NAMALWA (cell line): Measurements from ENCODE around the gene OTOG.

Source experiments
- DNase-seq: peaks from one replicate; pipeline ENCODE4 v3.0.0-alpha.2; 2015; ENCODE audit warnings: low spot score

OTOG gene, protein sequence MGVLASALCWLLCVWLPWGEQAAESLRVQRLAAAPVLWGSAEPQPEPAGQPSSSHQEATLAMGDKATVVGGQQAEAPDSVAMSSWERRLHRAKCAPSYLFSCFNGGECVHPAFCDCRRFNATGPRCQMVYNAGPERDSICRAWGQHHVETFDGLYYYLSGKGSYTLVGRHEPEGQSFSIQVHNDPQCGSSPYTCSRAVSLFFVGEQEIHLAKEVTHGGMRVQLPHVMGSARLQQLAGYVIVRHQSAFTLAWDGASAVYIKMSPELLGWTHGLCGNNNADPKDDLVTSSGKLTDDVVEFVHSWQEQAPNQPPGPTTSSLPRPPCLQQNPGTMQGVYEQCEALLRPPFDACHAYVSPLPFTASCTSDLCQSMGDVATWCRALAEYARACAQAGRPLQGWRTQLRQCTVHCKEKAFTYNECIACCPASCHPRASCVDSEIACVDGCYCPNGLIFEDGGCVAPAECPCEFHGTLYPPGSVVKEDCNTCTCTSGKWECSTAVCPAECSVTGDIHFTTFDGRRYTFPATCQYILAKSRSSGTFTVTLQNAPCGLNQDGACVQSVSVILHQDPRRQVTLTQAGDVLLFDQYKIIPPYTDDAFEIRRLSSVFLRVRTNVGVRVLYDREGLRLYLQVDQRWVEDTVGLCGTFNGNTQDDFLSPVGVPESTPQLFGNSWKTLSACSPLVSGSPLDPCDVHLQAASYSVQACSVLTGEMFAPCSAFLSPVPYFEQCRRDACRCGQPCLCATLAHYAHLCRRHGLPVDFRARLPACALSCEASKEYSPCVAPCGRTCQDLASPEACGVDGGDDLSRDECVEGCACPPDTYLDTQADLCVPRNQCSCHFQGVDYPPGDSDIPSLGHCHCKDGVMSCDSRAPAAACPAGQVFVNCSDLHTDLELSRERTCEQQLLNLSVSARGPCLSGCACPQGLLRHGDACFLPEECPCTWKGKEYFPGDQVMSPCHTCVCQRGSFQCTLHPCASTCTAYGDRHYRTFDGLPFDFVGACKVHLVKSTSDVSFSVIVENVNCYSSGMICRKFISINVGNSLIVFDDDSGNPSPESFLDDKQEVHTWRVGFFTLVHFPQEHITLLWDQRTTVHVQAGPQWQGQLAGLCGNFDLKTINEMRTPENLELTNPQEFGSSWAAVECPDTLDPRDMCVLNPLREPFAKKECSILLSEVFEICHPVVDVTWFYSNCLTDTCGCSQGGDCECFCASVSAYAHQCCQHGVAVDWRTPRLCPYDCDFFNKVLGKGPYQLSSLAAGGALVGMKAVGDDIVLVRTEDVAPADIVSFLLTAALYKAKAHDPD (N-terminal part only)

DNA sequence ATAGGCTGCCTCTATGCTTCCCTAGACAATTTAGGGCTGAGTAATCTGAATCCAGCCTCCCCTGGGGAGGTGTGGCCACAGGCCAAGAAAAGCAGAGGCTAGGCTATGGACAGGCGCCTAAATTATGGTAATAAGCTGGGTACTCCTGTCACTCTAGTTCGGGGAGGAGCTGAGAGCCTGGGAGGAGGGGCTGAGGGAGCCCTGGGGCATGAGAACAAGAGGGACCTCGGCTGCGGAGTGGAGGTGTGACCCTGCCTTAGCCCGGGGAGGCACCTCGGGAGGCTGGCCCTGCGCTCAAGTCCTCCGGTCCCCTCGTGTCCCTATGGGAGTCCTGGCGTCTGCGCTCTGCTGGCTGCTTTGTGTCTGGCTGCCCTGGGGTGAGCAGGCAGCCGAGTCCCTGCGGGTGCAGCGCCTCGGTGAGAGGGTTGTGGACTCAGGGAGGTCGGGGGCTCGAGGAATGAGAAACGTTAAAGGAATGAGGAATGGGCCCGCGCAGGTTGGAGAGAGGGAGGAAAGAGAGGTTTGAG is at the start of gene OTOG:
Gene OTOG, plus strand, starts transcription at position 209 of the 527 bp plus-strand sequence. Its CDS starts 114 bp downstream, at position 323.
- no peak for DNase-seq

DNA sequence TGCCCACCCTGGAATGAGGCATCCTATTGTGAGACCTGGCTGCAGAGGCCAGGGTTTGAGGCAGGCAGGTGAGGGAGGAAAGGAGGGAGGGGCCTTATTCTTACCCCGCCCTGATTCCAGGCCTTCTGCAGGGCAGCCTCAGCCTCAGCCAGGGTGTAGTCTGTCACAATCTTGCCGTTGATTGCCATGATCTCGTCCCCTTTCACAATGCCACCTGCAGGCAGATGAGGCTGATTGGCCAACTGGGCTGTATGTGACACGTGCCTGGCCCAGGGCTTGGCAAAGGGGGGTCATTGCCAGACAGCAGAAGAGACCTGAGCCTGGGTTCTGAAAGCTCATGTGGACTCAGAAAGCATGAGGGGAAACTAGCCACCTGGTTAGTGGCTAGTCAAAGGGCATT is 49.0 kb upstream of the OTOG start:
- peak; percentile 36 for DNase-seq

GRCh38 chr11:17498475-17498874 is 48.6 kb upstream of the OTOG start:
- DNase-seq = no peak

GRCh38 chr11:17500673-17501072 is 46.4 kb upstream of the OTOG start:
- DNase-seq = no peak

DNA sequence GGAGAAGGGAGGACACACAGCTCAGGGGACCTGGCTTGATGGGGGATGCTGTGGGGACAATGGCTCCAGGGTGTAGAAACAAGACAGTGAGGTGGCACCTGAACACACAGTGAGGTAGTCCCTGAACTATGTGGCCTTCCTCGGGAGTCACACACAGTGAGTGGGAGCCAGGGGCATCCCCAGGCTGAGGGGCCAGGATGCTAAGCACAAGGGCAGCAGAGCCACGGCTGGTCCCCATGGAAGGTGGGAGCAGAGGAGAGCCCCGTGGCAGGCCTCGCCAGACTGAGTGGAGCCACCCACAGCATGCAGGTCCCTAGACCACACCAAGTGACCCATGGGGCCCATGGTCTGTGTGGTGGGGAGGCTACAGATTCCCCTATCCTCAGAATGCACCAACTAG is 44.4 kb upstream of the OTOG start:
- DNase-seq = no peak

DNA sequence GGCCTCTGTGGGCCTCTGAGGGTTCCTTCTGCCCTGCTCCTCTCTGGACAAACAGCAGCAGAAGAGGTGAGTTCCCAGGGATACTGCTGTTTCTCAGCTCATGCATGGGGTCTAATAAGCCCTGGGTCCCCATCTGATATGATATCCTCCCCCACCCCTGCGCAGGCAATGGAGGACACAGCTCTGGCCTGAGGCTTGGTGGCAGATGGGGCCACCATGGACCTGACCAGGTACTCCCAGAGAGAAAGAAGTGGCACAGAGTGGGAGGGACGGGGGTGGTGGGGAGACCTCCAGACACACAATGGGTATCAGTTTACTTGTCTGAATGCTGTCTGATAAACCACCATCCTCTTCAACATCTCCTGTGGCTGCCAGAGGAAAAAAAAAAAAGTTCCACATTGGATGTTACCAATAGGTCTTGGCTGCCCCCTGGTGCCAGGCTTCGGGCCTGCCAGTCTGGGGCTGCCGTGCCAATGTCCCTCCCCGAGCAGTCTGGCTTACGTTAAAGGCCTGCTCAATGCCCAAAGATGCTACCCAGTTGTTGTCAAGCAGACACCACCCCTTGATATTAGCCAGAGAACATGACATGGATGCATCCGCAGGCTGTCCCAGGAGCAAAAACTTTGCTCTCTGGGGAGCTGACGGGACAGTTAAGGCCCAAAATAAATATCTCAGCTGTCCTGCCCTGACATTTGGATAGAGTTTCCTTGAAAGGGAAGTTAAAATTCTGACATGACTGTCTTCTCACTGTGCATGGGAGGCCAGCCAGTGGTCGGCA is 42.5 kb upstream of the OTOG start:
- peak; percentile 77 for DNase-seq

DNA sequence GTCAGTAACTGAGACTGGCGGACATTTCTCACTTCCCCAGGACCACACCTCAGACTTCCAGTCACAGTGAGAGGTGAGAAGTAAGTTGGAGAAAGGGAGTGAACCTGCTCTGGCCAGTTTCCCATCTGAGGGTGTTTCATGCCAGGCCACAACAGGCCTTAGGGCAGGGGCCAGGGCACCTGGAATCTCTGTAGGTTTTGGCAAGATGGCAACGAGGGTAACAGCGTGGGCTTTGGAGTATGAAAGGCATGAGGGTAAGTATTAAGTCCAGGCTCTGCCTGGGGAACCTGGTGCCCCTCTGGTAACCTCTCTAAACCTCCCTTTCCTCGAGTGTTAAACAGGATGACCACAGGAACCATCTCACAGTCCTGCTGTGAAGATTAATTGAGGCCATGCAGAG is 41.9 kb upstream of the OTOG start:
- DNase-seq = no peak

- no peak for DNase-seq
Measured at GRCh38 chr11:17506314-17506713, 40.7 kb upstream of the OTOG start.

DNA sequence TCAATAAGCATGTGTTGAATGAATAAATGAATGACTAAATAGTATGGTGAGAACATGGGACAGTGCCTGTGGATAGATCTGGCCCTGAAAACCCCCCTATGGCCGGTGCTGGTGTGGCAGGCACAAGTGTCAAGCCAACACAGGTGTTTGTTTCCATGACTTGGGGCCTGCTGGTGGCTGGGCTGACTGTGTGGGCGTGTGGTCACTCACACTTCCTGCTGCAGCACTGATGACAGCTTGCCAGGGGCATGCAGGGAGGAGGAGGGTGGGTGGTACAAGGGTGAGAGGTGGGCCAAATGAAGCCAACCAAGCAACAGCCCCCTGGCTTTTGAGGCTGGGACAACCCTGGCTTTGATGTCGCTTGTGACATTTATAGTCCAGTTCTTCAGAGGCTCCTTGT is 40.1 kb upstream of the OTOG start:
- peak; percentile 20 for DNase-seq

DNA sequence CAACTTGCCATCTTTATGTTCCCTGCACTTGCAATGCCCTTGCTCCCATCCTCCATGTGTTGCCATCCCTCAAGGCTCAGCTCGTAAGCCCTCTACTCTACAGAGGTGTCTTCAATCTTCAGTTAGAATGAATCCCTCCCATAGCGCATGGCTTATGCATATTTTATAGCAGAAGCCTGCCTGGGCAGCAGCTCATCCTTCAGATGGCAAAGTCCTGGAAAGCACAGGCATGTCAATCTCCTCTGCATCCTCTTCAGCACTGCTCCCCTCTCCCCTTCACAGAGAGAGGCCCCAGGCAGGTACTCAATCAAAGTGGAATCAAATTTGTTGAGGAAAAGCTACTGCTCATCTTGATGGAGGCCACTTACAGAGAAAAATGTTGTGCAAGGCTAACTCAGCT is 39.3 kb upstream of the OTOG start:
- DNase-seq = no peak

- no peak for DNase-seq
Measured at GRCh38 chr11:17508306-17508705, 38.8 kb upstream of the OTOG start.

DNA sequence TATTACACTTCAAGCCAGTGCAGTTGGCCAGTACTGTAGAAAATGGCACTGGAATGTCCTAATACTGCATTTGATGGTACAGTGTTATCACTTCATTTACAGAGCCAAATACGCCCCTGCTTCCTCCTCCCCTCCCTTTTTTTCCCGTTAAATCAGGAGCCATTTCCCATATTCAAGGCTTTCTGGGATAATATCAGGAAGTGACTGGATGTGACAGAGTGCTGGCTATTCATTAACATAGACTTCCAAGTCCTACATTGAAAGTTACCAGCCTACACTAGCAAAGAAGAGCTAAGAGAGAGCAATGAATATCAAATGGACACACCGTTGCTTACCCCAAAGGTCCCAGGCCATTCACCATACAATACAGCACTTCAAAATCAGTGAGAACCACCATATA is 38.3 kb upstream of the OTOG start:
- DNase-seq = no peak

GRCh38 chr11:17510507-17511206 is 36.4 kb upstream of the OTOG start:
- no peak for DNase-seq

GRCh38 chr11:17511571-17511970 is 35.5 kb upstream of the OTOG start:
- no peak for DNase-seq

DNA sequence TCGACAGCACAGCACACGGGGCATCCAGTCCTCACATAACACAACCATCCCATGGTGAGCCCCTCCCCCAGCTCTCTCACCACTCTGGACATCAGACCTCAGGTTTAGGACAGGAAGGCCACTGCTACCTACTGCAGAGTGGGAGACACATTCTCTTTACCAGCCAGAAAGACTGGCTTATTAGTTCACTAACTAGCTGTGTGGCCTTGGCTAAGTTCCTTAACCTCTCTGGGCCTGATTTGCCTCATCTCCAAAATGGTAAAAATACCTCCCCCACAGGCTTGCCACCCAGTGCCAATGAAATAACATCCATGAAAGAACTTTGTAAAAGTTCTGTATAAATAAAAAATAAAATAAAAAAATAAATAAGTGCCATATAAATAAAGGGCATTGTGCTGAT is 35.0 kb upstream of the OTOG start:
- DNase-seq = no peak

- no peak for DNase-seq
Measured at GRCh38 chr11:17513853-17514252, 33.2 kb upstream of the OTOG start.

GRCh38 chr11:17514476-17514875 is 32.6 kb upstream of the OTOG start:
- no peak for DNase-seq

- DNase-seq = no peak
Measured at GRCh38 chr11:17515443-17516176, 31.4 kb upstream of the OTOG start.

- DNase-seq = no peak
Measured at GRCh38 chr11:17516551-17517150, 30.4 kb upstream of the OTOG start.
